ENCODE data around the gene LAMA2.
"Not testable (repeated sequence)": the region's sequence is repeated elsewhere in the genome, so short reads cannot be mapped to it uniquely, and the experiment has no call there.

LAMA2 gene

DNA sequence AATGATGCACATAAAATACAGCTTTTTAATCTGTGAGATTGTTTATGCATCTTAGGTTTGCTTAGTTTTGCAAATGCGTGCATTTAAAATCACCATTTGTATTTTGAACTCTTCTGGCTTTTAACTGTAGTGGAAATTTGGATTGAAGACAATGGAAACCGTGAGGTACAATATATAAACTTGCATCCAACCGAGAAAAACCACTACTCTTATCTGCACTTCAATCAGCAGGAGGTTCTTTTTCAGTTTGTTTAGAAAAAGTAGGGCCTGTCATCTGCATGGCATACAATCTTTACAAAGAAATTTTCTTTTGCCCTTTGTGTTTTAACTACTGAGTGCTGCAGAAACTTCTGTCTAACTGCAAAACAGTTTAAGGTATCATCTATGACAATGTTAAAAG is 132.8 kb downstream of the LAMA2 start:
- Mint-ChIP-seq H3K4me3 (no peak overlapping the region), H3K27ac (no peak overlapping the region), H3K9me3 (peaks cover 0 to 5% of the 10 kb centered on the region in 2 donors), H3K27me3 (no peaks in the 10 kb centered on the region), H3K4me1 (no peaks in the 10 kb centered on the region)
- ATAC-seq (no peak), DNase-seq (no peak)

DNA sequence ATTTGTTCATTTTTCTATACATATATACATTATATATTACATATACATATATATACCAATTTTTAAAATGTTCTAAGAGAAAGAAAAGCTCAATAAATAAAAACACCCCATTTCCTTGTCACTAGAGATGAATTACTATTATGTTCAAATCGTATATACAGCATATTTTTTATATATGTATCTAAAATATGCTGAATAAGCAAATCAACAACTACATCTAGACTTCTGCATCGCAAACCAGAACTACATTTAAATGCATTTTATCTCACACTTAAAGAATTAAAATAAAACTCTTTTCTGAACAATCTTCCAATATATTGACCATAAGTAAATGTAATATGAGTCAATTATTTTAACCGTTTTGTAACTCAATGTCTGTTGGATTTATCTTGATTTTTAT is 133.9 kb downstream of the LAMA2 start:
- no peaks in the 10 kb centered on the region for H3K4me1 Mint-ChIP-seq
- DNase-seq (no peak), ATAC-seq (no peak)
- H3K27ac Mint-ChIP-seq: no peak overlapping the region
- H3K27me3 Mint-ChIP-seq: no peaks in the 10 kb centered on the region
- peaks cover 0 to 5% of the 10 kb centered on the region in 2 donors for H3K9me3 Mint-ChIP-seq
- H3K4me3 Mint-ChIP-seq: no peak overlapping the region

DNA sequence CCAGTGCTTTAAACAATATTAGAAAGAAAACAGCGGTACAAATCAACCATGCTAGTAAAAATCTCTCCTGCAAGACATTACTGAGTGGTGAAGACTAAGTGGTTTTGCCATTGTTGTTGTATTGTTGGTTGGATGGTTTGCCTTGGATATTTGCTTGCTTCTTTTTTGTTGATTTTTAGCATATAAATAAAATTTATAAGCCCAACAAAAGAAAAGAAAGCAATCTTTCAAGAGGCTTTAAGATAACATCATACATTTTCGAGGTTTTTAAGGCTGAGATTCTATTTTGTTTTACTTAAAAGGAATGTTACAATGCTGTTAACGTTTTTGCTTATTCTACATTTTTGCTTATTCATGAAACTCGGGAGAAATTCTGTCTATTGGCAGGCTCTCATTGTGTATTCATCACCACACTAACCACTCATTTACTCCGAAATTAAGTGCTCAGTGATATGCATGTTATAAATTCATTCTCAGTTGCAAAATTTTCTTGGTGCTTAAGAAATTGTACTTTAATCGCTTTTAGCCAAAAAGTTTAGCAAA is 139.1 kb downstream of the LAMA2 start:
- Mint-ChIP-seq H3K4me1 (no peaks in the 10 kb centered on the region), H3K27ac (no peak overlapping the region), H3K9me3 (peaks cover 0 to 5% of the 10 kb centered on the region in 2 donors), H3K27me3 (no peaks in the 10 kb centered on the region), H3K4me3 (no peak overlapping the region)
- DNase-seq (no peak), ATAC-seq (no peak)

DNA sequence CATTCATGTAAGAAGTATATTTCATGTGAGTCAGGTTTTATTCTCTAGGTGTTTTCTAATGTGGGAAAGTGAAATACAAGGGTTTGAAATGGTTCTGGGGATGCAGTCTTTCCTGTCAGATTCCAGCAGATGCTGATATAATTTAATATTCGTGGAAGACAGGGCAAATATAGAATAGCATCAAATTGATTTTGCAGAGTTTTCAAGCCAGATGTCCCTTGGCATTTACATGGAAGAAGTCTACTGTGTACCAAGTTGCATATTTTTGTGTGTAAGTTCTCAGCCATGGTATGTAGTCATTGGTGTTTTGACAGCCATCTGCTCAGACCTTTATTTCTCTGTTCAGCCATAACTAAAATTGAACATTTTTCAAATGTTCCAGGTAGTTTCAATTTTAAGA is 143.7 kb downstream of the LAMA2 start:
- H3K27ac Mint-ChIP-seq: no peak overlapping the region
- H3K4me3 Mint-ChIP-seq: no peak overlapping the region
- DNase-seq (no peak), ATAC-seq (no peak)
- no peaks in the 10 kb centered on the region for H3K4me1 Mint-ChIP-seq
- H3K9me3 Mint-ChIP-seq: no peaks in the 10 kb centered on the region
- H3K27me3 Mint-ChIP-seq: no peaks in the 10 kb centered on the region

DNA sequence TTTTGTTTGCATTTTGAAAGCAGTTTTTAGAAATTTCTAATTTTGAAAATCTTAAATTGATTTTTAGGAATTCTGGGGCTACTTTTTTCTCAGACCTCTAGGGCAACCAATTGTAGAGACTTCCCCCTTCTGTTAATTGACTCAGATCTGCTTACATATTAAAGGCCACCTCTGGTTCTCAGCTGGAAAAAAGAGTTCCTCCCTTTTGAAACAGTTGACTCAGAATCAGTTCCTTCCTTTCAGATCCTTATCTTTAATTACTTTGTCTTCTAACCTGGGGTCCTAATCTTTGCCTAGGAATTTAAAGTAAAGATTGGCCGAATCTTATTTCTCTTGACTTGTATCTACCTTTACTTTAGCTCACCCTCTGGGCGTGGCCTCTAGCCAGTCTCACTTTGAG is 146.8 kb downstream of the LAMA2 start:
- Mint-ChIP-seq H3K4me3 (no peak overlapping the region), H3K27ac (no peak overlapping the region)

DNA sequence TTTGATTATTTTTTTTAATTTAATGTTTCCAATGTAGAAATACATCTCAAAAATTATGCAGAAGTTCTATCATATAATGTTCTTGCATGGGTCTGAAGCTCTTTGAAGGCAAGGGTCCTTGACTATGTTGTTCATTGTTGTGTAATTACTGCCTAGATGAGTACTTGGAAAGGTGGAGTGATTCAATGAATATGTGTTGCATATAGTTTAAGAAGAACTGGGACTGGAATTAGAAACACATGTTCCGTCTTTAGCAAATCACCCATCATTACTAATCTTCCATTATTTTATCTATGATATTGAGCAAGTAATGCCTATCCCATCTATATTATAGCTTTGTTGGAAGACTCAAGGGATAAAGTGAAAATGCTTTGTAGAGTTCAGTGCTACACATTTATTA is 147.3 kb downstream of the LAMA2 start:
- Mint-ChIP-seq H3K9me3 (peaks cover 0 to 5% of the 10 kb centered on the region in 2 donors), H3K27me3 (no peaks in the 10 kb centered on the region), H3K27ac (no peak overlapping the region), H3K4me3 (no peak overlapping the region), H3K4me1 (no peaks in the 10 kb centered on the region)
- ATAC-seq (no peak), DNase-seq (no peak)

More for the DNA sequence above, 146.8 kb downstream of the LAMA2 start:
- no peak for ATAC-seq
- Mint-ChIP-seq H3K27me3 (no peaks in the 10 kb centered on the region), H3K4me1 (no peaks in the 10 kb centered on the region), H3K9me3 (peaks cover 0 to 5% of the 10 kb centered on the region in 2 donors)
- no peak for DNase-seq

DNA sequence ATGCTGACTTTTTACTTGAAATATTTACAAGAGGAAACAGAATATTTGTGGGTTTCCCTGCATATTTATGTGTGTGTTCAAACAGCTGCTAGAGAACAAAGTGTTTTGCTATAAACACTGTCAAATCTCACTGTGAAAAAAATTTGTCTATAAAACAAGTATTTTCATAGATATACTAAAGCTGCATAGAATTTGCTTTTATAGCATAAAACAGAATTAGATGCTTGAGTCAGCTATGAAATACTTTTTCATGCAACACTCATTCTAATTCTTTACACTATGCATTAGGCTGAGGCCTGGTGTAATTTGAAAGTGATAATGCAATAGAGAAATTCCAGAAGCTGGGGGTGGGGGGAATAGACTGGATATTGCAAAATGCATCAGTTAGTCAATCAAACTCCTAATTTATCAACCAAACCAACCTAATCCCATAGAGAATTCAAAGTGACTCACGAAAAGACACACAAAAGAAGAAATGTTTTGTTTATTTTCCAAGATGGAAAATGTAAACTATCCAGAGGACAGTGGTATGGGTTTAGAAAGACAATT is 148.2 kb downstream of the LAMA2 start:
- ATAC-seq (no peak), DNase-seq (no peak)
- H3K4me1 Mint-ChIP-seq: no peaks in the 10 kb centered on the region
- H3K4me3 Mint-ChIP-seq: no peak overlapping the region
- no peaks in the 10 kb centered on the region for H3K27me3 Mint-ChIP-seq
- peaks cover 0 to 5% of the 10 kb centered on the region in 2 donors for H3K9me3 Mint-ChIP-seq
- no peak overlapping the region for H3K27ac Mint-ChIP-seq

DNA sequence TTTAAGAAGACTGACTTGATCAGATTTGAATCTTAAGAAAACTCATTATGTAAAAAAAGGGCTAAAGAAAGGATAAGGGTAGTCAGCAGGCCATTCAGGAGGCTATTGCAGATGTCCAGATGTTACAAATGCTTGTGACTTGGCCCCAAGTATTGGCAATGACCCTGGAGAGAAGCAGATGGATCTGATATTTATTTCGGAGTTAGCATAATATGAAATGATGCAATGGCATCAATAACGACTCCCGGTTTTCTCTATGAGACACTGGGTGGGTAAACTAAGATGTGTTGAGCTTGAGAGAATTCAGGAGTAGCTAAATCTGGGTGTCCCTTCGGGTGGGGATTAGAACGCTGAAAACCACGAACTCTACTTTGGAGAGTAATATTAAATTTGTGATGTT is 149.7 kb downstream of the LAMA2 start:
- Mint-ChIP-seq H3K27ac (no peak overlapping the region), H3K27me3 (no peaks in the 10 kb centered on the region), H3K4me3 (no peak overlapping the region), H3K9me3 (peaks cover 0 to 5% of the 10 kb centered on the region in 2 donors), H3K4me1 (no peaks in the 10 kb centered on the region)
- DNase-seq (no peak), ATAC-seq (no peak)

DNA sequence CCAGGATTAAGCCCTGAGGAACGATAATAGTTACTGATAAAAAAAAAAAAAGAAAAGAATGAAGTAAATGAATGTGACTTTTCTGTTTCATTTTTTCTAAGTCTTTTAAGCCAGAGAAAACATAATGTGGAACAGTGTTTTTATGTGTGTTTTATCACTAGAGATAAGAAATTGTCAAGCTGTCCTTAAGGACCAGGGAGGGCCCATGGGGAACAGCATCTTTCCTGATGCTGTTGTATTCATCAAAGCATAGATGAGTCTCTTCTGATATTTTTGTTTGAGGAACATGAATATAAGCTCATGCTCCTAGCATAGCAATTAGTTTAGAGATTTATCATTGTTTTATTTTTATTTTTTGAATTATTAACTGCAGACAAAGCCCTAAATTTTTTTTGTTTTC is 150.2 kb downstream of the LAMA2 start:
- DNase-seq (no peak), ATAC-seq (no peak)
- Mint-ChIP-seq H3K4me3 (no peak overlapping the region), H3K9me3 (peaks cover 0 to 5% of the 10 kb centered on the region in 2 donors), H3K27me3 (no peaks in the 10 kb centered on the region), H3K27ac (no peak overlapping the region), H3K4me1 (no peaks in the 10 kb centered on the region)

DNA sequence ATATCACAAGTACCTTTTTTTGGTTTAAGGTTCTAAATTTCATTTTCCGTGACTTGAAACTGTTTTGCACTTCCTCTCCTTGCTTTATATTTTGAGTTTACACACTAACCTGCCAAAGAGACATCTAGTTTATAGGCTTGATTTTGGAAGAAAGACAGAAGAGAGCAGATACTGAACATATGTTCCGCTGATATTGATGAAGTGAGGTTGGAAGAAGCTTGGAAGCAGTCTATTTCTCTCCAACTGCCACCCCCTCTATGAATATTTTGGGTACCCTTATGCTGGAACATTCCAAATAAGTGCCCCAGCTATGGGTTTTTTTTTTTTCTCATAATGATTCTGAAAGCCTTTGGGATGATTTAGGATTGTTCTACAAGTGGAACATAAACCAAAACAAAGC is 150.6 kb downstream of the LAMA2 start:
- peaks cover 0 to 5% of the 10 kb centered on the region in 2 donors for H3K9me3 Mint-ChIP-seq

DNA sequence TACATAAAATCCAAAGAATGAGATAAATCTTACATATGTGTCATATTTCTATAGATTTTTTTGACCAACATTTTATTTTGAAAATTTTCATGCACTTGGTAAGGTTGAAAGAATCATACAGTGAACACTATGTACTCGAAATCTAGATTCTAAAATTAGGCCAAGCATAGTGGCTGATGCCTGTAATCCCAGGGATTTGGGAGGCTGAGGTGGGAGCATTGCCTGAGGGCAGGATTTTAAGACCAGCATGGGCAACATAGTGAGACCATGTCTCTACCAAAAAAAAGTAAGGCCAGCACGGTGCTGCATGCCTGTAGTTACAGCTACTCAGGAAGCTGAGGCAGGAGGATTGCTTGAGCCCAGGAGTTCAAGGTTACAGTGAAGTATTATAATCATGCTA is 158.6 kb downstream of the LAMA2 start:
- DNase-seq (no peak), ATAC-seq (no peak)
- Mint-ChIP-seq H3K27me3 (no peaks in the 10 kb centered on the region), H3K9me3 (no peaks in the 10 kb centered on the region), H3K4me3 (no peak overlapping the region), H3K4me1 (no peaks in the 10 kb centered on the region), H3K27ac (no peak overlapping the region)

More for the DNA sequence above, 150.6 kb downstream of the LAMA2 start:
- Mint-ChIP-seq H3K4me1 (no peaks in the 10 kb centered on the region), H3K4me3 (no peak overlapping the region), H3K27me3 (no peaks in the 10 kb centered on the region), H3K27ac (no peak overlapping the region)
- ATAC-seq (no peak), DNase-seq (no peak)

DNA sequence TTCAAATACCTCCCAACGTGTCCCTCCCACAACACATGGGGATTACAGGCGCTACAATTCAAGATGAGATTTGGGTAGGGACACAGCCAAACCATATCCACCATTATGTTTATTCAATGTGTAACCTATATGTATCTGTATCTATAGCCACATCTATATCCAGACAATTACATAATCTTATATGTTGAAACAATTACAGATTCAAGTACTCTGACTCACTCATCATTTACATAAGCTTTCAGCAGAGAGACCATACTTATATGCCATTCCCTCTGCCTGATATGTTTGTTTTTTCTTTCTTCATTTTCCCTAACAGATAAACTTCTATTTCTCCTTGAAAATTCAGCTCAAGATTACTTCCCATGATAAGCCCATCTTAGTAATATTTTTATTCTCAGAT is 163.6 kb downstream of the LAMA2 start:
- ATAC-seq (no peak), DNase-seq (no peak)
- Mint-ChIP-seq H3K27ac (no peak overlapping the region), H3K4me1 (no peaks in the 10 kb centered on the region), H3K9me3 (no peaks in the 10 kb centered on the region), H3K4me3 (no peak overlapping the region), H3K27me3 (no peaks in the 10 kb centered on the region)

DNA sequence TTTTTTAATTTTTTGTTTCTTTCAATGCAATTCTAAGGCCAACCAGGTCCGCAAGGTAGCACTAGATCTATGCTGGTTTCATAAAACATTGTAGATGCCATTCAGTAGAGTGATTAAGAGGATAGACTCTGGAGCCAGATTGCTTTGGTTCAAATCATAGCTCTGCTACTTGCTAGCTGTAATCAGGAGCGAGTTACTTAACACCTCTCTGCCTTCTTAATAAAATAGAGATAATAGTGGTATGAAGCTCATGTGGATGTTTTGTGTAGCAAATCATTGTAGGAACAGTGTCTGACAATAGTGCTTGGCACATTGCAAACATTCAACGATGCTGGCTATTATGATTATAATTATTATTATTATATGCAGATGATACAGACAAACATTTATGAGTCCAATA is 164.9 kb downstream of the LAMA2 start:
- ATAC-seq: no peak
- Mint-ChIP-seq H3K27me3 (no peaks in the 10 kb centered on the region), H3K4me3 (no peak overlapping the region), H3K4me1 (no peaks in the 10 kb centered on the region), H3K9me3 (no peaks in the 10 kb centered on the region), H3K27ac (no peak overlapping the region)
- no peak for DNase-seq

DNA sequence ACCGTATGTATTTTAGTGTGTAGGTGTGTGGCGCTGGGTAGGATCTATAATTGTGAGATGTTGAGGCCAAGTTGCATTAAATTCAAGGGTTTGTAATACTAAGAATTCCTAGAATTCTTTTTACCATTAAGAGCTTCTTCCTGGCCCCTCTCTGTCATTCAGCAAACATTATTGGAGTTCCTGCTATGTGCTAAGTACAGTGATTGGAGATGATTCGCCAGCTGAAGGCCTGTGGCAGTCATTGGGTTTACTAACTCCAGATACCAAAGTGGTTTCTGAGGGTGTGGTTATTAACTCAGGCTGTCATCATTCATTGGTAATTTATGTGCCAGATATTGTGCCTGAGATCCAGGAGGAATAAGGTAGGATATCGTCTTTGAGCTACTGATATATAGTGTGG is 167.1 kb downstream of the LAMA2 start:
- no peak for DNase-seq
- Mint-ChIP-seq H3K9me3 (no peaks in the 10 kb centered on the region), H3K4me1 (no peaks in the 10 kb centered on the region), H3K27me3 (no peaks in the 10 kb centered on the region), H3K27ac (no peak overlapping the region), H3K4me3 (no peak overlapping the region)
- ATAC-seq: no peak

DNA sequence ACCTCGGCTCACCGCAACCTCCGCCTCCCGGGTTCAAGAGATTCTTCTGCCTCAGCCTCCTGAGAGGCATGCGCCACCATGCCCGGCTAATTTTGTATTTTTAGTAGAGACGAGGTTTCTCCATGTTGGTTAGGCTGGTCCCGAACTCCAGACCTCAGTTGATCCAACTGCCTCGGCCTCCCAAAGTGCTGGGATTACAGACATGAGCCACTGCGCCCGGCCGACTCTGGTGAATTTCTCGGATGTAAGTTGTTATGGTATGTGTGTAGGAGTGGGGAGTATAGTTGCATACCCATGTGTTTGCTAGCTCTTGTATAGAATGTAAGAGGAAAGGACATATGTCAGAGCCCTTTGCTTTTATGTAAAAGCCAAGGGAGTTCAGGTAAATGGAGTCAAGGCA is 170.2 kb downstream of the LAMA2 start:
- not testable (repeated sequence) for H3K4me1 Mint-ChIP-seq, H3K9me3 Mint-ChIP-seq, H3K4me3 Mint-ChIP-seq, H3K27me3 Mint-ChIP-seq, DNase-seq, ATAC-seq, H3K27ac Mint-ChIP-seq

DNA sequence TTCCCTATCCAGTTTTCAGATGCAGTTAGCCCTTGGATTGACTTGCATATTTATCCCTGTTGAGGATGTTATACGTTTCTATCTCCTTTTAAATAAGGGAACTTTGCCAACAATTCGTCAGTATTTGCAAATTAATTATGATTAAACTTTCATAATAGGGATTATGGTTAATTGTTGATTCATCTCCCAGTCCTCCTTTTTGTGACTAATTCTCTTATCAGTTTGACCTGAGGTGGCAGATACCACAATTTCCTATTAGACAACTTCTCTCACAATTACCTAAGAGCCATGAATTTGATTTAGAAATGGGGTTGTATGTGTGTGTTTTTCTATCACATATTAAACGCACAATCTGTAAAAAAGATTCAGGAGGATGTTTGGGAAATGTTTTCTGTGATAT is 172.9 kb downstream of the LAMA2 start:
- no peak overlapping the region for H3K4me3 Mint-ChIP-seq

DNA sequence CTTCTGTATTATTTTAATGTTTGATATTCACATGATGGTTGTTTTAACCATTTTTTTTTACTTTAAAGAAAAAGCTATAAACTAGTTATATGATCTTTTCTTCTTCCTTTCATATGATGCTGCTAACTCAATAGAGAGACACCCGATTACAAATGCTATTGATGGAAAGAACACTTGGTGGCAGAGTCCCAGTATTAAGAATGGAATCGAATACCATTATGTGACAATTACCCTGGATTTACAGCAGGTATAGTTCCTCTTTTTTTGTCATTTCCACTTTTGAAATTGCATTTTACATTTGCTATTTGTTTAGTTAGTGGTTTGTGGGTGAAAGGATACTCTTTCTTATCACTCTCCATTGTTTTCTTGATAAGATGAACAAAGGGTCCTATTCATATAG is 176.7 kb downstream of the LAMA2 start:
- Mint-ChIP-seq H3K27me3 (no peaks in the 10 kb centered on the region), H3K9me3 (no peaks in the 10 kb centered on the region)

More for the DNA sequence above, 172.9 kb downstream of the LAMA2 start:
- H3K27me3 Mint-ChIP-seq: no peaks in the 10 kb centered on the region
- no peaks in the 10 kb centered on the region for H3K9me3 Mint-ChIP-seq
- ATAC-seq (no peak), DNase-seq (no peak)
- H3K4me1 Mint-ChIP-seq: no peaks in the 10 kb centered on the region
- H3K27ac Mint-ChIP-seq: no peak overlapping the region

More for the DNA sequence above, 176.7 kb downstream of the LAMA2 start:
- H3K4me1 Mint-ChIP-seq: no peaks in the 10 kb centered on the region
- no peak overlapping the region for H3K27ac Mint-ChIP-seq
- ATAC-seq (no peak), DNase-seq (no peak)
- H3K4me3 Mint-ChIP-seq: no peak overlapping the region
